Stomach (tissue), 4 donors: ENCODE measurements around the gene MTR.

Experiments
- CTCF ChIP-seq, 7 experiments: fragments of 450-650 bp in 4 of 7; fragments of 200-600 bp in 3 of 7; sonication (generic) in 3 of 7; IDR thresholded peaks; one replicate each; pipeline ENCODE4 v1.5.1; 2016 to 2019; ENCODE audit warnings: antibody characterized with exemption in 7 of 7, control low read depth in 2 of 7, mild to moderate bottlenecking in 1 of 7
- EP300 ChIP-seq: sonication (generic); formaldehyde crosslinking; IDR thresholded peaks from one replicate; pipeline ENCODE4 v1.6.1; 2017; ENCODE audit warnings: antibody characterized with exemption
- POLR2A ChIP-seq, 4 donors: fragments of 450-650 bp; IDR thresholded peaks; one replicate each; pipeline ENCODE4 v1.6.1; 2016; ENCODE audit warnings: antibody characterized with exemption in 4 of 4, control low read depth in 2 of 4, mild to moderate bottlenecking in 1 of 4, moderate library complexity in 1 of 4

GRCh38 chr1:236951672-236952071 lies 156.6 kb downstream of the MTR start:
- no peak for TF ChIP-seq EP300
- TF ChIP-seq CTCF (IDR thresholded peaks at IDR 0.05): no peak
- TF ChIP-seq POLR2A (IDR thresholded peaks at IDR 0.05): no peak
